GM12878 (cell line): ENCODE data around the gene AGR3. TPM values are rescaled to one million over a fixed set of nuclear protein-coding genes. Genes with fewer than 3 reads are reported as not detected.

ENCODE experiments used
- ATAC-seq: fragments of 200-7000 bp; cut with Tn5 transposase; 3 replicates; pipeline ENCODE4 v1.9.1; 2020; ENCODE audit warnings: mild to moderate bottlenecking, moderate library complexity
- BruUV-seq: library from RNA; stranded (reverse); fragments of 400-500 nt; replicated peaks from 2 replicates; lab custom pipeline; 2021; lab: Mats Ljungman, UMichigan
- CTCF ChIA-PET: fragments of 300-600 bp; sonication (Branson Sonifier 250); formaldehyde crosslinking; extraction: SDS; loops from one replicate; lab custom pipeline; 2021; ENCODE audit warnings: inconsistent platforms; lab: Yijun Ruan, JAX
- POLR2A ChIA-PET: fragments of 350-600 bp; formaldehyde crosslinking; extraction: SDS; loops from one replicate; lab custom pipeline; 2021; ENCODE audit warnings: inconsistent platforms; lab: Charles Lee
- RAD21 ChIA-PET: fragments of 300-600 bp; sonication (Branson Sonifier 250); formaldehyde crosslinking; loops from one replicate; lab custom pipeline; 2023; ENCODE audit warnings: antibody characterized with exemption; ENCODE audit not compliant: unreplicated experiment; lab: Charles Lee
- SMC1A ChIA-PET: fragments of 300-600 bp; sonication (Branson Sonifier 250); formaldehyde crosslinking; loops from one replicate; lab custom pipeline; 2023; ENCODE audit not compliant: unreplicated experiment, uncharacterized antibody; lab: Charles Lee
- DNase-seq: peaks from one replicate; pipeline ENCODE4 v3.0.0-alpha.2; 2011; ENCODE audit warnings: low read depth, low spot score
- FAIRE-seq: peaks from 3 replicates; lab custom pipeline; 2011; peaks lifted over from hg19 to GRCh38; lab: Jason Lieb, UNC
- H2AFZ ChIP-seq: 2 replicates; pipeline ENCODE4 v1.6.0; 2011; ENCODE audit warnings: low read depth, low read length, control low read depth; ENCODE audit not compliant: control insufficient read depth
- H3K27ac ChIP-seq: 2 replicates; pipeline ENCODE4 v1.5.1; 2011; ENCODE audit warnings: control low read depth; ENCODE audit not compliant: control insufficient read depth, insufficient read depth
- H3K27me3 ChIP-seq, 2 experiments: replicated peaks in 1 of 2; 2 replicates each; pipeline versions ENCODE4 v1.6.0 to v1.6.1; 2011; ENCODE audit warnings: low read length in 1 of 2; ENCODE audit not compliant: control insufficient read depth in 2 of 2, insufficient read depth in 2 of 2
- H3K36me3 ChIP-seq, 2 experiments: 2 replicates each; pipeline ENCODE4 v1.5.1; 2011; ENCODE audit warnings: low read length in 1 of 2; ENCODE audit not compliant: control insufficient read depth in 2 of 2, insufficient read depth in 2 of 2
- H3K4me1 ChIP-seq: 2 replicates; pipeline ENCODE4 v1.6.1; 2011; ENCODE audit warnings: mild to moderate bottlenecking, low read length, moderate library complexity, mixed read lengths; ENCODE audit not compliant: control insufficient read depth, insufficient read depth
- H3K4me2 ChIP-seq: 2 replicates; pipeline ENCODE4 v1.6.0; 2011; ENCODE audit warnings: control low read depth; ENCODE audit not compliant: control insufficient read depth, insufficient read depth
- H3K4me3 ChIP-seq: fragments of 200-600 bp; sonication (generic); 2 replicates; pipeline ENCODE4 v1.5.1; 2016
- H3K79me2 ChIP-seq: 2 replicates; pipeline ENCODE4 v1.6.0; 2011; ENCODE audit warnings: low read length; ENCODE audit not compliant: control insufficient read depth, insufficient read depth
- H3K9ac ChIP-seq: 2 replicates; pipeline ENCODE4 v1.8.0; 2011; ENCODE audit warnings: low read length, control low read depth, mixed read lengths; ENCODE audit not compliant: control insufficient read depth, insufficient read depth
- H3K9me3 ChIP-seq: replicated peaks from 3 replicates; pipeline ENCODE4 v1.5.1; 2011; ENCODE audit warnings: mild to moderate bottlenecking, low read length; ENCODE audit not compliant: control insufficient read depth, insufficient read depth
- H4K20me1 ChIP-seq: 2 replicates; pipeline ENCODE4 v1.6.0; 2011; ENCODE audit not compliant: control insufficient read depth, insufficient read depth
- BCL11A ChIP-seq: IDR thresholded peaks from 2 replicates; pipeline ENCODE4 v1.6.1; 2011; ENCODE audit warnings: low read depth, low read length
- CHD1 ChIP-seq: IDR thresholded peaks from 2 replicates; pipeline ENCODE4 v1.6.1; 2012; ENCODE audit warnings: low read depth, low read length, improper control_type of control experiment
- LARP7 ChIP-seq: fragments of 450-650 bp; IDR thresholded peaks from 2 replicates; pipeline ENCODE4 v1.6.1; 2017; ENCODE audit warnings: mild to moderate bottlenecking
- MTA2 ChIP-seq: fragments of 450-650 bp; IDR thresholded peaks from 2 replicates; pipeline ENCODE4 v1.6.1; 2016; ENCODE audit warnings: low read depth, mild to moderate bottlenecking, moderate library complexity
- STAT3 ChIP-seq: IDR thresholded peaks from 2 replicates; pipeline ENCODE4 v1.6.1; 2011; ENCODE audit warnings: low read depth, low read length, improper control_type of control experiment
- TCF12 ChIP-seq: IDR thresholded peaks from 2 replicates; pipeline ENCODE4 v1.6.1; 2011; ENCODE audit warnings: low read depth, mild to moderate bottlenecking, low read length
- WRNIP1 ChIP-seq: IDR thresholded peaks from 2 replicates; pipeline ENCODE4 v1.6.1; 2011; ENCODE audit warnings: low read depth, low read length, improper control_type of control experiment, borderline replicate concordance
- ZNF622 ChIP-seq: fragments of 450-650 bp; IDR thresholded peaks from 2 replicates; pipeline ENCODE4 v1.6.1; 2017; ENCODE audit warnings: mild to moderate bottlenecking, inconsistent platforms
- WGBS: methylation state at CpG from one replicate; pipeline ENCODE4 v1.1.6; 2016; ENCODE audit warnings: low lambda C conversion rate; ENCODE audit not compliant: insufficient replicate concordance, insufficient coverage; ENCODE audit errors: missing lambda C conversion rate; 5-methylcytosine and 5-hydroxymethylcytosine counted together
- in situ Hi-C: fragments of 300-500 bp; cut with MboI; formaldehyde crosslinking; loops from 9 replicates; pipeline ENCODE4 v1.14.3; 2018; ENCODE audit warnings: mixed read lengths
- intact Hi-C: fragments of 100-400 bp; cut with micrococcal nuclease; formaldehyde crosslinking; loops from one replicate; pipeline ENCODE4 v1.14.2; 2022; ENCODE audit not compliant: unreplicated experiment
- polyA plus RNA-seq, 11 experiments: library from polyadenylated mRNA; depleted of rRNA in 4 of 11; unstranded in 6 of 11; stranded (reverse) in 5 of 11; fragments of >200 nt; fragmentation: Nextera tagmentation in 4 of 11; fragmentation: Illumina TruSeq in 1 of 11; extraction: Ambion mirVana in 4 of 11; extraction: Trizol in 1 of 11; gene quantifications; 1 replicate in 1 of 11; 2 replicates in 10 of 11; pipeline versions ENCODE4 v1.2.1 to v1.2.3, GENCODE V29; 2011 to 2016; ENCODE audit warnings: inconsistent platforms in 2 of 11, missing spikeins in 2 of 11, low read depth in 1 of 11
- total RNA-seq, 4 experiments: library from RNA; depleted of rRNA in 3 of 4; stranded (reverse); fragments of >200 nt in 3 of 4; fragmentation: Illumina TruSeq in 1 of 4; extraction: Trizol in 1 of 4; gene quantifications; 2 replicates each; pipeline versions ENCODE4 v1.2.1 to v1.2.3, GENCODE V29; 2013 to 2021
- TF ChIP-seq, protein P1 (sequence below): fragments of 450-650 bp; IDR thresholded peaks from 2 replicates; pipeline ENCODE4 v1.6.1; 2017; ENCODE audit warnings: antibody characterized with exemption, mild to moderate bottlenecking, moderate library complexity
- TF ChIP-seq, protein P2 (sequence below): IDR thresholded peaks from 2 replicates; pipeline ENCODE4 v1.6.1; 2011; ENCODE audit warnings: low read depth, mild to moderate bottlenecking, low read length, moderate library complexity, borderline replicate concordance; ENCODE audit errors: extremely low read depth
- TF ChIP-seq, protein P3 (sequence below): fragments of 450-650 bp; IDR thresholded peaks from 2 replicates; pipeline ENCODE4 v1.6.1; 2016; ENCODE audit warnings: mild to moderate bottlenecking

Gene AGR3
- total and polyA plus RNA-seq, 10 of the 15 experiments (the other 5 are each of a cell fraction or from before 2014, with no cell fraction given) = not detected

DNA sequence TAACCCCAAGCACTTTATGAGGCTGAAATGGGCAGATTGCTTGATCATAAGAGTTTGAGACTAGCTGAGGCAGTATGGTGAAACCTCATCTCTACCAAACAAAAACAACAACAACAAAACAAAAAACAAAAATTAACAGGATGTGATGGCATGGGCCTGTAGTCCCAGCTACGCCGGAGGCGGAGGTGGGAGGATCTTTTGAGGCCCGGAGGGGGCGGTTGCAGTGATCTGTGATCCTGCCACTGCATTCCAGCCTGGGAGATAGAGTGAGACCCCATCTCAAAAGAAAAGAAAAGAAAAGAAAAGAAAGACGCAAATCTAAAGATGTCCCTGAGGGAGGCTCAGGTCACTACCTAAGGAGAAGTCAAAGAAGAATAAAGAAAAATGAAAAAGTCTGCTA, 41.7 kb downstream of the AGR3 start:
- Histone ChIP-seq H3K4me1 (no peaks in the 10 kb centered on the region), H3K9me3 (no peaks in the 10 kb centered on the region), H3K36me3 (no peaks in the 10 kb centered on the region), H3K4me2 (no peak overlapping the region), H3K9ac (no peak overlapping the region), H3K79me2 (no peaks in the 10 kb centered on the region), H3K27ac (no peak overlapping the region), H3K27me3 (no peaks in the 10 kb centered on the region; a peak in 1 of 4 replicates), H4K20me1 (no peaks in the 10 kb centered on the region), H3K4me3 (no peak overlapping the region), H2AFZ (no peak overlapping the region)
- in situ Hi-C loops (no loop called here), intact Hi-C loops (no loop called here)
- ChIA-PET SMC1A (interaction anchor here (1.0 kb wide), 1 partner anchor 113 kb away, joined by 3 read pairs; no protein-coding TSS in a partner anchor), POLR2A (no interaction called here), CTCF (no interaction called here), RAD21 (no interaction called here)
- no peak for ATAC-seq
- BruUV-seq = no TSS peak
- TF ChIP-seq MTA2 (no peak), TCF12 (no peak), LARP7 (no peak)
- TF ChIP-seq, protein P1, sequence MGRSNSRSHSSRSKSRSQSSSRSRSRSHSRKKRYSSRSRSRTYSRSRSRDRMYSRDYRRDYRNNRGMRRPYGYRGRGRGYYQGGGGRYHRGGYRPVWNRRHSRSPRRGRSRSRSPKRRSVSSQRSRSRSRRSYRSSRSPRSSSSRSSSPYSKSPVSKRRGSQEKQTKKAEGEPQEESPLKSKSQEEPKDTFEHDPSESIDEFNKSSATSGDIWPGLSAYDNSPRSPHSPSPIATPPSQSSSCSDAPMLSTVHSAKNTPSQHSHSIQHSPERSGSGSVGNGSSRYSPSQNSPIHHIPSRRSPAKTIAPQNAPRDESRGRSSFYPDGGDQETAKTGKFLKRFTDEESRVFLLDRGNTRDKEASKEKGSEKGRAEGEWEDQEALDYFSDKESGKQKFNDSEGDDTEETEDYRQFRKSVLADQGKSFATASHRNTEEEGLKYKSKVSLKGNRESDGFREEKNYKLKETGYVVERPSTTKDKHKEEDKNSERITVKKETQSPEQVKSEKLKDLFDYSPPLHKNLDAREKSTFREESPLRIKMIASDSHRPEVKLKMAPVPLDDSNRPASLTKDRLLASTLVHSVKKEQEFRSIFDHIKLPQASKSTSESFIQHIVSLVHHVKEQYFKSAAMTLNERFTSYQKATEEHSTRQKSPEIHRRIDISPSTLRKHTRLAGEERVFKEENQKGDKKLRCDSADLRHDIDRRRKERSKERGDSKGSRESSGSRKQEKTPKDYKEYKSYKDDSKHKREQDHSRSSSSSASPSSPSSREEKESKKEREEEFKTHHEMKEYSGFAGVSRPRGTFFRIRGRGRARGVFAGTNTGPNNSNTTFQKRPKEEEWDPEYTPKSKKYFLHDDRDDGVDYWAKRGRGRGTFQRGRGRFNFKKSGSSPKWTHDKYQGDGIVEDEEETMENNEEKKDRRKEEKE = no peak
- no peak for FAIRE-seq
- no peak for DNase-seq
- 73% methylated on average over 6 of the region's 6 CpGs for WGBS

DNA sequence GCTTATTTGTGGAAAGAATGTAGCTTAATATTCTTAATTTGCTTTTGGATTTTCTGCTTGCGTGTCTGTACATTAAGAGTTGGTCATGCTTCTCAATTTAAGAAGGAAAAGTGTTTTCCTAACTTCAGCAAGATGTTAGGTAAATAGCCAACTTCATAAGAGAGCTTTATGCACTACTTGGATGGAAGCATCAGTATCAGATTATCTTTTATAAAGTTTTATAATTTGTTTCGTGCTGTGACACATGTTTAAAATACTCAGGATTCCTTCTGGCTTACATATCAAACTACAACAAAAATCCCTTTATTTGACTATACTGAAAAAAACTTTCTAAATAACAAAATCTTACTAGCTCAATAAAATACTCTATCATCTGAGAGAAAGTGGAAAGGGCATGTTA, 42.1 kb downstream of the AGR3 start:
- no TSS peak for BruUV-seq
- no peaks in the 10 kb centered on the region for H4K20me1 ChIP-seq
- no peak for DNase-seq
- H3K4me1 ChIP-seq = no peaks in the 10 kb centered on the region
- no peaks in the 10 kb centered on the region for H3K79me2 ChIP-seq
- CTCF ChIA-PET = no interaction called here
- RAD21 ChIA-PET = no interaction called here
- no peak overlapping the region for H3K4me2 ChIP-seq
- H3K4me3 ChIP-seq = no peak overlapping the region
- H3K9me3 ChIP-seq = no peaks in the 10 kb centered on the region
- in situ Hi-C loops = no loop called here
- intact Hi-C loops = no loop called here
- H3K9ac ChIP-seq = no peak overlapping the region
- SMC1A ChIA-PET = interaction anchor here (0.6 to 1.0 kb wide), 2 partner anchors 35 to 114 kb away, joined by 3 read pairs; no protein-coding TSS in a partner anchor
- POLR2A ChIA-PET = no interaction called here
- FAIRE-seq = no peak
- H2AFZ ChIP-seq = no peak overlapping the region
- H3K27ac ChIP-seq = no peak overlapping the region
- no peaks in the 10 kb centered on the region for H3K36me3 ChIP-seq
- ATAC-seq = no peak
- no peaks in the 10 kb centered on the region; a peak in 1 of 4 replicates for H3K27me3 ChIP-seq
- WGBS = 46% methylated on average over 2 of the region's 2 CpGs
- no peak for TF ChIP-seq BCL11A
- no peak for TF ChIP-seq ZNF622
- no peak for TF ChIP-seq WRNIP1
- TF ChIP-seq, protein P2, sequence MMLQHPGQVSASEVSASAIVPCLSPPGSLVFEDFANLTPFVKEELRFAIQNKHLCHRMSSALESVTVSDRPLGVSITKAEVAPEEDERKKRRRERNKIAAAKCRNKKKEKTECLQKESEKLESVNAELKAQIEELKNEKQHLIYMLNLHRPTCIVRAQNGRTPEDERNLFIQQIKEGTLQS = no peak
- TF ChIP-seq, protein P3, sequence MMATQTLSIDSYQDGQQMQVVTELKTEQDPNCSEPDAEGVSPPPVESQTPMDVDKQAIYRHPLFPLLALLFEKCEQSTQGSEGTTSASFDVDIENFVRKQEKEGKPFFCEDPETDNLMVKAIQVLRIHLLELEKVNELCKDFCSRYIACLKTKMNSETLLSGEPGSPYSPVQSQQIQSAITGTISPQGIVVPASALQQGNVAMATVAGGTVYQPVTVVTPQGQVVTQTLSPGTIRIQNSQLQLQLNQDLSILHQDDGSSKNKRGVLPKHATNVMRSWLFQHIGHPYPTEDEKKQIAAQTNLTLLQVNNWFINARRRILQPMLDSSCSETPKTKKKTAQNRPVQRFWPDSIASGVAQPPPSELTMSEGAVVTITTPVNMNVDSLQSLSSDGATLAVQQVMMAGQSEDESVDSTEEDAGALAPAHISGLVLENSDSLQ = no peak
- no peak for TF ChIP-seq STAT3
- no peak for TF ChIP-seq CHD1
